Ectodermal cell (in vitro differentiated cells): ENCODE data around the gene SV2C.

ENCODE experiments used
- H3K27ac ChIP-seq: 2 replicates; pipeline ENCODE4 v1.7.0; 2013; ENCODE audit warnings: mild to moderate bottlenecking, low read depth, low read length; ENCODE audit not compliant: insufficient read depth, poor library complexity, severe bottlenecking
- H3K27me3 ChIP-seq: 2 replicates; pipeline ENCODE4 v1.7.0; 2013; ENCODE audit warnings: mild to moderate bottlenecking, low read length; ENCODE audit not compliant: insufficient read depth, control insufficient read depth, poor library complexity, severe bottlenecking
- H3K36me3 ChIP-seq: one replicate; pipeline ENCODE4 v1.7.0; 2013; ENCODE audit warnings: low read length; ENCODE audit not compliant: control insufficient read depth, insufficient read depth
- H3K4me1 ChIP-seq: one replicate; pipeline ENCODE4 v1.7.0; 2013; ENCODE audit warnings: low read length; ENCODE audit not compliant: control insufficient read depth, insufficient read depth
- H3K4me3 ChIP-seq: 2 replicates; pipeline ENCODE4 v1.7.0; 2013; ENCODE audit warnings: low read depth, low read length, control low read depth; ENCODE audit not compliant: insufficient read depth
- H3K9me3 ChIP-seq: 2 replicates; pipeline ENCODE4 v1.7.0; 2013; ENCODE audit warnings: mild to moderate bottlenecking, low read length, moderate library complexity; ENCODE audit not compliant: control insufficient read depth
- WGBS, 2 experiments: methylation state at CpG; one replicate each; pipeline ENCODE4 v1.1.7; 2013; ENCODE audit warnings: missing lambda C conversion rate in 2 of 2; 5-methylcytosine and 5-hydroxymethylcytosine counted together

The SV2C gene

DNA sequence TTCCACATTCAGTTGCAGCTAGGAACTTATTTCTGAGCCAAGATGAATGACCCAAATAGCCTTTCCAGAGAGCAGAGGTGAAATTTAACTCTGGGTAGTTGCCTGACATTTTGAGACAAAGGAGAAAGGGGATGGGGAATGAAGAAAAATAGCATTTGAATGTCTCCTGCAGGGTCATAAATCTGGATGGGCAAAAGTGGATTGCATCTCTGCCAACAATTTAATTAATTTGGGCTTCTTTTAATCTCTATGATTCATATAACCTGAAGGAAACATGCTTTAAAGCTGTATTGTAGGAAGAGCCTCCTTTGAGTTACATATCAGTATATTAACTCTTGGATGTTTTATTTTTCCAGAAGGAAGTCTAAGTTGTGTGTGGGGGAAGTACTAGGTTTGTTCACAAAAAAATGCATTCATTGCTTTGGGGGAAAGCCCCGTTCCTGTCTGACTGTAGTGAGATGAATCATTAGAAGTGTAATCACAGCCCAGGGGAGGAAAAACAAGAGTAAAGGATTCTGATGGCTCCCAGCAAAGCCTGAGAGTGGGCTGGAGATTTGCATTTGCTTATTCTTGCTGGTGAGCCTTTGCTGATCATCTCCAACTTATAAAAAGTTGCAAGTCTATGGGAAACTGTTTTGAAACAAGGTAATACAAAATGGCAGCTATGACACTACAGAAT is 186.9 kb downstream of the SV2C start:
- no peak overlapping the region for H3K4me3 ChIP-seq
- no peaks in the 10 kb centered on the region for H3K9me3 ChIP-seq
- 72 to 84% methylated on average over 1 of the region's 1 CpG for WGBS, 2 experiments
- no peaks in the 10 kb centered on the region for H3K36me3 ChIP-seq
- no peaks in the 10 kb centered on the region for H3K4me1 ChIP-seq
- no peaks in the 10 kb centered on the region for H3K27me3 ChIP-seq
- H3K27ac ChIP-seq = no peak overlapping the region

DNA sequence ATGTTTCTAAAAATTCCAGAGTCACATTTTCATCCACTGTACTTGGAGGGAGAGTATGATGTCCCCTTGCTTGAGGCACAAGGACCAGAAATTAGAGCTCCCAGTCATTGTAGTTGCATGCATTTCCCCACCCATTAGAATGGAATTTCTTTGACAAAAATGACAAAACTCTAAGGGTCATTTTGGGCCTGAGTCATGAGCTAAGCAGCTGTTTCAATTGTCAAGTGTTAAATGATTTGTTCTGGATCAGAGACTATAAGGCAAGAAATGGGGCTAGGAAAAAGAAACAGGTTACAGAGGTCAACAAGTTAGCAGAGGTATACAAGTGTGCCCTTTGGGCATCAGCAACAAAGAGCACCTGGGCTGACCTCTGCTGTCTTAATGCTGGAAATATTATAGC is 188.7 kb downstream of the SV2C start:
- no peaks in the 10 kb centered on the region for H3K9me3 ChIP-seq
- H3K27ac ChIP-seq = no peak overlapping the region
- H3K4me3 ChIP-seq = no peak overlapping the region
- no peaks in the 10 kb centered on the region for H3K4me1 ChIP-seq
- H3K36me3 ChIP-seq = no peaks in the 10 kb centered on the region
- H3K27me3 ChIP-seq = no peaks in the 10 kb centered on the region

DNA sequence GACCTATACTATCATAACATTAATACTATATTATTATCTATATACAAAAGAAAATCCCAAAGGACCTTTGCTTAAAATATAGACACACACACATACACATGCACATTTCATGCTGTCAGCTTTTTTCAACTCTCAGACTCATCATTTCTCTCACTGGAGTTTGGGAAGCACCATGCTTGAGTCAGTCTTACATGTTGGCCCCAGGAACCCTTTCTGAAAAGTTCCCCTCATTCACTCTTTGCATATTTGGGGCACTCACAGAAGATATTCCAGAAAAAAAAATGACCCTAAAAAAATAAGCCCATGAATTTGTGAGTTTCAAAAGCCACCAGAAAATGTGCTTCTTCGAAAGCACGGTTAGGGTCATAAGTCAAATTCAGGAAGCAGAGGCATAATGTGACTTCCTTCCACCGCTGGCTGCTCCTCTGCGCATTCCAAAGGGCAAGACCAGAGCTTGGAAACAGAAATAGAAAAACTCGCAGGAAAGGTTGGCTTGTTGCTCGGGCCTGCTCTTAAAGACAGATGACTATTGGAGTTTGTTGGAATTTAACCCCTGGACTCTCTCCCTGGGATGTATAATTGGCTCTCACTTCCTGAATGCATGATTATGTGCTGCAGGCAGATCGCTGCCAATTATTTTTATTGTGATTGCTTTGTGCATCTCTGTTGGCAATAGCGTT is 190.2 kb downstream of the SV2C start:
- H3K36me3 ChIP-seq = no peaks in the 10 kb centered on the region
- 93% methylated on average over 8 of the region's 8 CpGs for WGBS, 2 experiments
- no peak overlapping the region for H3K4me3 ChIP-seq
- H3K4me1 ChIP-seq = peaks cover 2% of the 10 kb centered on the region
- H3K27ac ChIP-seq = no peak overlapping the region
- H3K27me3 ChIP-seq = no peaks in the 10 kb centered on the region
- H3K9me3 ChIP-seq = no peaks in the 10 kb centered on the region

DNA sequence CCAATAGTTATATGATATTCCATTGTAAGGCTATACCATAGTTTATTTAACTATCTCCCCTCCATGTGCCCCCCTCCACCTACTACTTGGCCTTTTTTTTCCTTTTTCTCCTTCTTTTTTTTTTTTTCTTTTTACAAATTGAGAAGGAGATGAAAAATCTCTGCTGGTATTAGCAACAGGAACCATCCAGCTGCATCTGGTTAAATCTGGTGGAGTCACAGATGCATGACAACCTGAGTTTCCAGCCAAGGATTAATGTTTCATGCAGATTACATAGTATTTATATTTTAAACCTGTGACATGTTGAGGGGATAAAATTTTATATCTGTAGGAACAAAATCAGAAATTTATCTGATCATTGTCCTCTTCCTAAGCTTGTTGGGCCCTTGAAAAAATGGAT is 191.4 kb downstream of the SV2C start:
- Histone ChIP-seq H3K9me3 (no peaks in the 10 kb centered on the region), H3K4me1 (peaks cover 6% of the 10 kb centered on the region)

DNA sequence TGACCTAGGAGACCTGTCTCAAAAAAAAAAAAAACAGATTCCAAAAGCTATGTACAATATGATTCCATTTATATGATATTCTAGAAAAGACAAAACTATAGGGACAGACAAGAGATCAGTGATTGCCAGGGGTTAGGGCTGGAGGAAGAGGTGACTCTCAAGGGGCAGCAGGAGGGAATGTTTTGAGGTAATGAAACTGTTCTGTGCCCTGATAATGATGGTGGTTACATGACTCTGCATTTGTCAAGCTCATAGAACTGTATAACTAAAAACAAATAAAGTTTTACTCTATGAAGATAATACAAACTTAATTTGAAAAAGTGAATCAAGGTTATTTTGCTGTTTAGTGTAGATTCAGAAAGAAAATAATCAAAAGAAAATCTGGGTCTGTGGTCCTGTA is 194.6 kb downstream of the SV2C start:
- no peaks in the 10 kb centered on the region for H3K9me3 ChIP-seq
- no peaks in the 10 kb centered on the region for H3K27me3 ChIP-seq
- no peaks in the 10 kb centered on the region for H3K36me3 ChIP-seq
- H3K4me1 ChIP-seq = peaks cover 6% of the 10 kb centered on the region
- no peak overlapping the region for H3K27ac ChIP-seq
- H3K4me3 ChIP-seq = no peak overlapping the region

More for the DNA sequence above, 191.4 kb downstream of the SV2C start:
- Histone ChIP-seq H3K4me3 (no peak overlapping the region), H3K27ac (no peak overlapping the region), H3K36me3 (no peaks in the 10 kb centered on the region), H3K27me3 (no peaks in the 10 kb centered on the region)

DNA sequence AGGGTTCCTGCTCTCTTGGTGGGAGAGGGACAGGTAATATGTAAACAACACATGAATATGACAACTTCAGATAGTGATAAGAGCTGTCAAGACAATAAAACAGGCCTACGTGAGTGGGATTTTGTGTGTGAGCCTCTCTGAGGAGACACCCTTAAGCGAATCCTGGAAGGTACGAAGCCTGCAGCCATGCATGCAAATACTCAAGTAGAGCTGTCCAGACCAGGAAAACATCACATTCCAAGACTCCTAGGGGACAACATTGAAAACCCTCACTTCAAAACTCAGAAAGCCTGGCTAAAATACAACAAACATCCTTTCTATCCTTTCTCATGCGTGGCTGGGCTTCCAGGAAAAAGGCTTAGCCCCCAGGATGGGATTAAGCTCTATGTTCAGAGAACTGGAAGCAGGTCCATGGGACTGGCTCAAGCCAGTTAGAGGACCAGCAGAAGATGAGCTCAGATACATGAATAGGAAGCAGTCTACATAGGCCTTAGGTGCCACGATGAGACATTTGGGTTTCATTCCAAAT is 195.1 kb downstream of the SV2C start:
- Histone ChIP-seq H3K27ac (no peak overlapping the region), H3K27me3 (no peaks in the 10 kb centered on the region), H3K9me3 (no peaks in the 10 kb centered on the region), H3K4me3 (no peak overlapping the region), H3K4me1 (peaks cover 6% of the 10 kb centered on the region), H3K36me3 (no peaks in the 10 kb centered on the region)
- WGBS, 2 experiments = 87 to 91% methylated on average over 5 of the region's 5 CpGs

DNA sequence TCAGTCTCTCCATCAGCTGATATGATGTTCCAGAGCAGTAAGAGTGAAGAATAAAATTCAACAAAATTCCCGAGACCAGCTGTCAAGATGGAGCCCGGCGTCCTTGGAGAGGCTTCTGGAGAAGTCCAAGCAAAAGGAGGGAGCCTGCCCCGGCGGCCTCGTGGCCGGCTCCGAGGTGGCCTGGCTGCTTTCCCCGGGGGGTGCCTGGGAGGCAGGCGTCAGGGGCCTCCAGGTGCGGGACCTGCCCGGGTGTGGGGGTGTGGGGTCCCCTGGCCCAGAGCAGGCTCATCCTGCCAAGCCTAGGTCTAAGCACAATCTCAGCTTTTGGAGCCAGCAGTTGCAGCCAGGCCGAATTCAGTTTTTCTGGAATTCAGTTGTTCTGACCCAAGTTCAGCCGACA is 197.3 kb downstream of the SV2C start:
- WGBS, 2 experiments = 95 to 97% methylated on average over 14 of the region's 14 CpGs
- Histone ChIP-seq H3K4me1 (peaks cover 6% of the 10 kb centered on the region), H3K9me3 (no peaks in the 10 kb centered on the region), H3K27me3 (no peaks in the 10 kb centered on the region), H3K27ac (no peak overlapping the region), H3K36me3 (no peaks in the 10 kb centered on the region), H3K4me3 (no peak overlapping the region)

DNA sequence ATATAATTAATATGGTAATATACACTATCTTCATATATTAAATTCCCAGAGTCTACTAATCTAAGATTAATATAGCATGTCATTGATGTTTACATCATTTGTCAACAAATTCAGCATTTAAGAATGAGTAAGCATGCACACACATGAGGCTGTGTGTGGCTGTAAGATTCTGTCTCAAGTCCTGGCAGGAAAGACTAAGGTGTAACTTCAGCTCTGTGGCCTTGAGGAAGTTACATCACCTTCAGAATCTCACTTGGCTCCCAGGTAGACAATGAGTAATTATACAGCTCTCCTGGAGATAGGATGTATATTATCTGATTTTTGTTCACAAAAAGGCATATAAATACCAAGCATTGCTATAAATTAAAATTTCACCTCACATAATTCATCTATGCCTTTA is 200.5 kb downstream of the SV2C start:
- H3K9me3 ChIP-seq = no peaks in the 10 kb centered on the region
- no peak overlapping the region for H3K27ac ChIP-seq
- no peaks in the 10 kb centered on the region for H3K36me3 ChIP-seq
- H3K4me3 ChIP-seq = no peak overlapping the region
- H3K4me1 ChIP-seq = peaks cover under 1% of the 10 kb centered on the region
- H3K27me3 ChIP-seq = no peaks in the 10 kb centered on the region

DNA sequence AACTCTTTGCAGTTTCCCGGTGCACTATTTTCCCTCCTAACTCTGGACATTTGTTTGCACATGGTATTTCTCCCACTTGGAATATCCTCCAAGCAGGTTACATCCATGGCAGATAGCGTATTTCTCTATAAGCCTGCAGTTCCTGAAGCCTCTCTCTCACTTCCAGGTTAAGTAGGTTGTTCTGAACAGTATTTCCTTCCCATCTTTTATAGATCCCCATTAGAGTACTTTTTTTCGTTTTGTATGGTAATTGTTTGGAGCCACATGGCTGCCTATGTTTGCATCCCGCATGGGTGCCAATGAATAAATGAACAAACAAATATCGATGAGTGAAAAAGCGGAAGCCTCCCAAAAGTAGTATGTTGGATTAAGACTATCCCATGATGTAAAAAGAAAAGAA is 206.5 kb downstream of the SV2C start:
- Histone ChIP-seq H3K27ac (no peak overlapping the region), H3K4me3 (no peak overlapping the region), H3K4me1 (no peaks in the 10 kb centered on the region), H3K9me3 (no peaks in the 10 kb centered on the region), H3K27me3 (no peaks in the 10 kb centered on the region), H3K36me3 (no peaks in the 10 kb centered on the region)
- 89 to 97% methylated on average over 5 to 6 of the region's 6 CpGs for WGBS, 2 experiments

DNA sequence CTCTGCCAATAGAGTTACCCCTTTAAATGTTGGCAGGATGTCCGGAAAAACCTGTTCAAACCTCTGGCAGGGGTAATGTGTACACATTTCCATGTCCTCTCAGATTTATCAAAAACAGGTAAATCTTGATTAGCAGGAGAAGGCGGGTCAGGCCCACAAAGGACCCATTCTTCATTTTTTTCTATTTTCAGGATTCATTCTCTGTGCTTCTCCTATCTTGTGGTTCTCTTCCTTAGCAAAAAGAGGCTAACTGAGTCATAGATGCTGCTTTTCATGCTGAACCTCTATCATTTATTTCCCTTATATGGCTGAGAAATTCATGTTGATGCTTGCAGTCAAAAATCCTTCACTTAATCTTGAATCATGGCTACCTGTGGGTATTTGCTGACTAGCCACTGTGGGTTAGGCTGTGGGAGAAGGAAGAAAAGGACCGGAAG is 207.2 kb downstream of the SV2C start:
- 94 to 97% methylated on average over 3 of the region's 3 CpGs for WGBS, 2 experiments

More for the DNA sequence above, 207.2 kb downstream of the SV2C start:
- no peaks in the 10 kb centered on the region for H3K36me3 ChIP-seq
- no peaks in the 10 kb centered on the region for H3K4me1 ChIP-seq
- no peak overlapping the region for H3K4me3 ChIP-seq
- no peak overlapping the region for H3K27ac ChIP-seq
- H3K27me3 ChIP-seq = no peaks in the 10 kb centered on the region
- H3K9me3 ChIP-seq = no peaks in the 10 kb centered on the region
